Superior temporal gyrus (tissue), 1 donor: ENCODE data around the gene ANXA11.

Experiments used
- DNase-seq: peaks from one replicate; pipeline ENCODE4 v3.0.0-alpha.2; 2016; ENCODE audit errors: extremely low spot score

The ANXA11 gene

DNA sequence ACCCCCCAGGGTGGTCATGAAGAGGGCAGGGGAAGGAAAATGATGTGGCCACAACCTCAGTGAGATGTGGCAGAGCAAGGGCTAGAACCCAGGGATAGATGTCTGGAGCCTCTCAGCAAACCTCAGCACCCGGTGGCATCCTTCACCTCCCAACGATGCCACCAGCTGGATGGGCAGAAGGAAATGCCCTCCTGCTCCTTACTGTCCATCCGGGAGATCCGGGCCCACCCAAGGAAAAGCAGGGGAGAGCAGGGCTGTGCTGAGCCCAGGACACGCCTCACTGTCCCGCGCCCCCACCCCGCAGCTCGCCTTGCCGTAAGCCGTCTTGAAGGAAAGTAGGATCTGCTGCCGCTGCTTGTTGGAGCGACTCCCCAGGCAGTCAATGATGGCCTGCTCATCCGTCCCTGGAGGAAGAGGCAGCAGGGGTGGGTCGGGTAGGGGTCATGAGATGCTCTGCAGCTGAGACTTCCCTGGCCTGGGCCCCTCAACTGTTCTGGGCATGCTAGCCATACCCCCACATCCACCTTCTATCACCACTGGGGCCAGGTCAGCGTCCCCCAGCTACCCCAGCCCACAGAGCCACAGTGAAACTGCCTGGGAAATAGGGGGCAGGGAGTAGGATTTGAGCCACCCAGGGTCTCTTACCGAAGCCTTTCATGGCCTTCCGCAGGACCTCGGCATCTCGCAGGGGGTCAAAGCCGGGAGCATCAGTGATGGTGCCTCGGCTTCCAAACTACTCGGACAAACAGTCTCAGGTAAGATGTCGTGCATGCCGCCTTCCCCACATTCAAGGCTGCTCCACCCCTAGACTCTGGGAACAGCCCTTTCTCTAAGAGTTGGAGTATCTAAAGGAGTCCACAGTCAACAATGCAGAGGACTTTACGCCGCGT lies 38.5 kb downstream of the ANXA11 start:
- no peak for DNase-seq

DNA sequence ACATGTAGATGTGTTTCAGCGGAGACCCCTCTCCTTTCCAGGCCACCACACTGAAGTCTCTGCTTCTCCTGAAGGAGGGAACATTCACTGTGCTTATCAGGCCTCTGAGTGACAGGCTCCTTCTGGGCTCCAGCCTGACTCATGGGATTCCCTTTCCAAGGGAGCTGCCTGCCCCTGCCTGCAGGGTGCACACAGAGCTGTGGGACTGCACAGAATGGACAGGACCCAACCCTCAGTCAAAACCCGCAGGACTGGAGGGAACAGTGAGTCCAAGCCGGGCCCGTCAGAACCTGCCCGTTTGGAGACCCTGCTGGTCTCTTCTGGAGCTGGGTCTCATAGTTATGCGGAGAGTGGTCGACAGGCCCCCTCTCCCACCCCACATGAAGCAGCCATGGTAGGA lies 40.2 kb downstream of the ANXA11 start:
- DNase-seq: no peak

DNA sequence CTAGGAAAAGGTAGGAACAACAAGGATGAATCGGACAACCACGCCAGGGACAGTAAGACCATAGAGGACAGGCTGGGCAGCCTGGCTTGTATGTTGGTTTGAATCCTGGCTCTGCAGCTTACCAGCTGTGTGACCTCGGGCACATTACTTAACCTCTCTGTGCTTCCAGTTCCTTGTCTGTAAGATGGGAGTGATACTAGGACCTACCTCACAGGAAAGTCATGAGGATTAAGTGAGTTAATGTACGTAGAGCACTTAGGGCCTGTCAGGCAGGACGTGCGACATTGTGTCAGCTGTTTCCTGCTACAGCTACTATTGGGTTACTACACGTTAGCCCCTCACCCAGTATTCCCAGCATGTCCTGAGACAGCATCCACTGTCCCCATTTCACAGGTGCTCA lies 40.7 kb downstream of the ANXA11 start:
- DNase-seq: no peak

DNA sequence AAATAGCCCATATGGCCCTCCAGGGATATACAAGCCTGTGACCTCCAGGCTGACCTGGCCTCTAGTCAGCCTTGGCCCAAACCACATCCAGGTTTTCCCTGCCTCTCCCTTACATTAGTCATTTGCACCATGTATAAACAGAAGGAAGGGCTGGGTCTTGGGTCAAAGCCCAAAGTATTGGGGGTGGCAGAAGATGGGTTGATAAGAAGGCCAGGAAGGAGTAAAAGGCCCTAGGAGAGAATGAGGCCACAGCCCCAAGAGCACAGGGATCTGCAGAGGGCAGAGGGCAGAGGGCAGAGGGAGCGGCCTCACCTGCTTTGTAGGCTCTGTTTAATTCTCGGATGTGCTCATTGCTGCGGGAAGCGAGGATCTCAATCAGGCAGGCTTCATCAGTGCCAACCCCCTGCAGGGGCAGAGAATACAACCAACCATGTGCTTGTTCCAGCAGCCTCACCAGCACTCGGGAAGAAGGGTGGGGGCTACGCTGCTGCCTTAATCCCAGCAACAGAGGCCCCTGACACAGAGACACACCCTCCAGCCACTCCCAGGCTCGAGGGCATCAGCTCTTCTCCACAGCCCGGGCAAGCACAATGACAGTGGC lies 41.5 kb downstream of the ANXA11 start:
- no peak for DNase-seq

DNA sequence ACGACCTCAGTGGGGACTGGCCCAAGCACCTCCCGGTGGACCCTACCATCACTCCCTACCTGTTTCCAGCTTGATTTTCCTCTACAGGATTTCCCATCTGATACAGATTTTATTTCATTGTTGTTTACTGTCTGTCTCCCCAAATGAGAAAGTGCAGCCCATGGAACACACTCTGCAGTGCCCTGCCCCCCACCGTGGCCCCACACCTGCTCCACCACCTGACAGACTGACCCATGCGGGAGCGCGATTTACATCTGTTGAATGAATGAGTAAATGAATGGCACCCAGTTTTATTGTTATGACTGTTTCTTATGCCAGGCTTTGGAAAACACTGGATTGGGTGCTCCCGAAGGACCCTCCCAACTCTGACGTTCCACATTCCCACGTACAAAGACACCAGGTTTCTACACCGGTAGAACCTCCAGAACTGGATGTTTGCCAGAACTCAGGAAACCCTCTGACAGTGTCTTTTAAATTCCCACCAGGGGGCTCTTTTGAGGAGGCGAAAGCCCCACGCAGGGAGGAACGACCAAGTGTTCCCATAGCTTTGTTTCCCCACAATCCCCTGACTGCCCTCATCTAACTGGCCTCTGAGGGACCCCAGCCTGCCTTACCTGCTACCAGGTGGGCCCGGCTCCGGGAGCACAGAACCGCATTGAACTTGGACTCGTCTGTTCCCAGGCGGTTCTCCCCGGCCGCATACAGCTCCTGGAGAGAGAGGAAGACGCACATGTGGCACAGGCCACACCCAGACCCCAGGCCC lies 43.8 kb downstream of the ANXA11 start:
- no peak for DNase-seq

DNA sequence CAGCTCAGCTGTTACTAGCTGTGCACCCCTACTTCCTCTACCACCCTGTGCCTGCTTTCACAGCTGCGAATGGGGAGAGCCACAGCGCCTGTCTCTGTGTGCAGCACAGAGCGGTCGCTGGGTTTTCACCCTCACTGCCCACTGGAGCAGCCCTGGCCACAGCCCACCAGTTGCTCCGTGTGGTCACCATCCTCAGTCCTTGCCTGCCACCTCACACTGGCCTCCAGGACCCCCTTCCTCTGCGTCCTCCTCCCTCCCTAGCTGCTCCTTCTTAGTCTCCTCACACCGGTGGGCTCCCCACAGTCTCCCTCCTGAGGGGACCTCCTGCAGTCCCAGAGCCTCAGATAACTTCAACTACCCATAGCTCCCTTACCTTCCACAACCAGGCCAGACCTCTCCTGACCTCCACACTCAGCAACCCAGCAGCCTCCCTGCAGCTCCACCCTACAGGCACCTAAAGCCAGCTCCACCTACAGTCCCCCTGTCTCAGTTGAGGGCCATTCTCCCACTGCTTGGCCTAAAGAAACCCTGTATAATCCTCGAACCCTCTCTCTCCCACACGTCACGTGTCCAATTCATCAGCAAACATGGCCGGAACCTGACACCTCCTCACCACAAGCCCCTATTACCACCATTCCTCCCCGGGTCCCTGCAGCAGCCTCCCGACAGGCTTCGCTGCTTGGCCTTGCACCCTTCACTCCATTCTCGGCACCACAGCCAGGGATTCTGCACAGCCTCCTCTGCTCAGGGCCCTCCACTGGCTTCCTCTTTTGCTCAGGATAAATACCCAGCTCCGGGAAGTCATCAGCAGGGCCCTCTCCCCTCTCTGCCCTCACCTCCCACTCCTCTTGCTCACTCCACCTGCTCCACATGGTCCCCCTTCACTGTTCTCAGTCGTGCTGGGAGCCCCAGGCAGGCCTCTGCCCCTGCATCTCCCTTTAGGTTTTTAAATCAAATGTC lies 44.7 kb downstream of the ANXA11 start:
- DNase-seq: no peak

DNA sequence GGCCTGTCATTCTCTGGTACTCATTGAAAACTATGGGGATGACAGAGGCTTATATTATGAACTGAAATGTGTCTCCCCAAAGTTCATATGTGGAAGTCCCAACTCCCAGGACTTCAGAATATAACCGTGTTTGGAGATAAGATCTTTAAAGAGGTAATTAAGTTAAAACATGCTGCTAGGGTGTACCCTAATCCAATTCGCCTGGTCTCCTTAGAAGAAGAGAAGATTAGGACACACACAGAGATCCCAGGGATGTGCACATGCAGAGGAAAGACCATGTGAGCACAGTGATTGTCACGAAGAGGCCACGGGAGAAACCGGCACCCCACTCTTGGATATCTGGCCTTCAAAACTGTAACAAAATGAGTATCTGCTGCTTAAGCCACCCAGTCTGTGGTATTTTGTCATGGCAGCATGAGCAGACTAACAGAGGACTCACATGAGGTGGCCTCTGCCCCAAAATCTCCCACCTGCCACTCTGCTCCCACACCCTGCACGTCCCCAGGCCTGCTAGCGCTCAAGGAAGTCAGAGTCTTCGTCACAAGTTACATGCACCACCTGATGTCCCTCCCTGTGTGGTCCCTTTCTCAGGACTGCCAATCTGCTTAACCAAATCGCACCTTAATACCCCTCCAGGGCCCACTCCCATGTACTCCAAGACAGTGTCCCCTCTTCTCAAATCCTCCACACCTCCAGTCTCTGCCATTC lies 46.0 kb downstream of the ANXA11 start:
- DNase-seq: no peak

DNA sequence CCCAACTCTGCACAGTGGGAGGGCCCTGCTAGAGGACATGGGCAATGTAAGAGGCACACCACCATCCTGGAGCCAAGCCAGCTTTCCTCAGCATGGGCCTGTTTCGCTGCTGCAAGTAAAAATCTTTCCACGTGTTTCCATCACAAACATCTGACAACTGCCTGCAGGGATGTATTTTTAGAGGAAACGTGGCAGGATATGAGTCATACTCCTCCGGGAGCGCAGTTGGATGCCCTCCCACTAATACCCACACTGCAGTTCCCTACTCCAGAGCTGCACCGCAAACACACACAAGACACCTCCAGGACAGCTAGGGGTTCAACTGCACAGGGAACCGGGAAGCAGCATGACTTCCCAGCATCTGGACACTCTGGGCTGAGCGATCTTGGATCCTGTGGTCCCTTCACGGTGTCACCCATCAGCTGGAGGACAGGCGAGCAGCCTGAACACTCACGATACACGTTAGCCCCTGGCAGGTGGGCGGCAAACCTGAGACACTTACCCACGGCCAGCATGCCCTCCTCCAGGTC lies 46.7 kb downstream of the ANXA11 start:
- peak; percentile 76 for DNase-seq

DNA sequence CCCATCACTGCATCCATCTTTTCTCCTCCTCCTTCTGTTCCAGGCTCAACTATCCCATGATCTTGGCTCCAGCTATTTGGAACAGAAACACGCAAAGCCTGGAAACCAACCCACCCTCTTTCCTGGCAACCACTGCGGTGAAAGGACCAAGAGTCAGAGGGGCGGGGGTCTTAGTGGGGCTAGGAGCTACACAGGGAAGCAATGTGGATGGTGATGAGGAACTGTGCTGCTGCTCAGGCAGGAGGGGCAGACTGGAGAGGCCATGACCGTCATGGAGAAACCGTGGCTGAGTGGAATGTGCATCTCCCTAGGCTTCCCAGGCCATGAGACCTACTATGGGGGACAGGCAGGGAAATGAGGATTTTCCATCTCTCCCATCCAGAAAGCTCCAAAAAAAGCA lies 47.2 kb downstream of the ANXA11 start:
- DNase-seq: no peak

DNA sequence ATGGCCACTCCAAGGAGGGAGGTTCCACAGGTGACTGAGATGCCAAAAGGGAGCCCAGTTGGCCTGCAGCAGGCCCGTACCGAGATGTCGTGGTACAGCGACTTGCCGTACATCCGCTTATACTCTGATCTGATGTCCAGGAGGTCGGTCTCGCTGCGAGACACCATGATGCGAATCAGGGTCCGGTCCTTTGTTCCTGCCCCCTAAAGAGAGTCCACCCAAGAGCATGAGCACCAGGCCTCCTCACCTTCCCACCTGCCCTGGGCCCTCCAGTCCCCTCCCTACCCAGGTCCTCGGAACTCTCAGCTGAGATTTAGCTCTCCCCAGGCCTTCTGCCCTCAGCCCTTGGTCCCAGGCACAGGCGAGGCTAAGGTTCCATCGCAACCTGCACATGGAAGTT lies 47.8 kb downstream of the ANXA11 start:
- no peak for DNase-seq

DNA sequence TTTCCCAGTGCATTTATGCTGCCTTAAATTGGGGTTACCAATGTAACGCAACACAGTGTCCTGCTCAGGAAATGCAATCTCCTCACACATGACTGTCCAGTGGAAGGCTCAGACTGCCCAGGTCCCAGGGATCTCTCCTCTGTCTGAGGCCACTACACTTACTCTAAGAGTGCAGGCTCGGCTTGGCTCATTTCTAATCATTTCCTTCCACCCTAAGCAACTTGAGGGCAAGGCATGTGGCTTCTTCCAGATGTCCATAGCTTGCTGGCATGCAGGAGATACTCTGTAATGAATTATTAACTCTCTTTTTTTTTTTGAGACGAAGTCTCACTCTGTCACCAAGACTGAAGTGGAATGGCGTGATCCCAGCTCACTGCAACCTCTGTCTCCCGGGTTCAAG lies 49.1 kb downstream of the ANXA11 start:
- DNase-seq: no peak

DNA sequence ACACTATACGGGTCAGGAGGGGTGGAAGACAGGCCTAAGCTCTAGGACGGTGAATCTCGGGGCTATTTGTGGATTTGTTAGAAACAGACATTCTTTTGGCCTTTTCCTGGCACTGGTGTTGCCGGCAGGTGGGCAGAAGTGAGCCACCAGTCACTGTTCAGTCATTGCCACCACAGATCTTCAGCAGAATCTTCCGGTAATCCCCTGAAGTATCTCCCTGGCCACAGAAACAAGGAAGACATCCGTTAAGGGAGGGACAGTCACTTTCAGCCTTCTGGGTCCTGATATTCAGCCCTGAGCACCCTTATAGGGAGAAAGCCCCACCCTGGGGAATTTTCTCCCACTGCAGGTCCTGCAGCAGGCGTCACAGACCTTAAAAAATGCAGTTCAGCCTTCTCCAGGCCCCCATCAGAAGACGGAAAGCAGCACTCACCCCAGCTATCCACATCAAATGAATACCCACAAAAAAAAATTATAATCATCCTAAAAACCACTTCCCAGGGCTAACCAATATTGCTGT lies 49.6 kb downstream of the ANXA11 start:
- DNase-seq: no peak

DNA sequence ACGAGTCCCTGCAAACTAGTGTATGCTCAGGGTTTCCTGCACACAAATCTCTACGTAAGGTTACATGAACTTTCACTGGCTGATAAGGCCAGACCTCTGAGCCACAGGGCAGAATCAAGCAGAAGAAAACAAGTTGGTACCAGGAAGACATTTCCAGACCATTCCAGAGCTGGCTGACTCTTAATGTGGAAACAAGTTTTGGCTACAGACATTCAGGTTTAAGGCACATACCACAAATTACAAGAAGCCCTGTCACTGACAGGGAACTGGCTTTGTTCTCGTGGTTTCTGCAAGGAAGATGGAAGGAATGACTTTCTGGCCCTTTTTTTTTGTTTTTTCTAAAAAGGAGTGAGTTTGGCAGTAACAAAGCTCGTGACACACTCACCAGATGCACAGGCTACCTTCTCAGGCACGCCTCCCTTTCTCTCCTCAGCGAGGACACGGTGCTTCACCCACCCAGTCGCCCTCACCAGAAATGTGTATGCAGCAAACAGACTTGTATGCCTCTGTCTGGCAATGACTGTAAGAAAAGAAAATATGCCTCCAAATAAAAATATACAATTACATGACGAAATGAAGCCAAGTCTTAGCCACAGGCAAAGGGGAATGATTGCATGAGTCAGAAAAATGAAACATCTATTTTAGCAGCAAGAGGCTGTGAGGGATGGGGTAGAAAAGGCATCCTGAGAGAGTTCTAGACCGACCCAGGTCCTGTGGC lies 50.2 kb downstream of the ANXA11 start:
- peak; percentile 53 for DNase-seq

DNA sequence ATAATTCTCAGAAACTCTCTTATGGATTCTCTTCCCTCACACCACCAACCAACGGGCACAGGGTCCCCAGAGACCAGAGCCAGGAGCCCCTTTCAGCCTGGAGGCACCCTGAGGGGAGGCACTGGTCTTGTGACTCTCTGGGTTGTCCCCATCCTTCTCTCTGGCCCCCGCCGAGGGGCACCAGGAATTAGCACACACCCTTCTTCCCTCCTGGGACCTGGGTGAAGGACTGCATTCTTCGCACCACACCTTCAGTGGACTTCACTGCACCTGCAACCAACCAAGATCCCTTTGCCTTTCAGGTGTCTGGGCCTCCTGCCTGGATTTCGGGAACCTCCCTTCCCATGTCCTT lies 50.7 kb downstream of the ANXA11 start:
- DNase-seq: no peak

DNA sequence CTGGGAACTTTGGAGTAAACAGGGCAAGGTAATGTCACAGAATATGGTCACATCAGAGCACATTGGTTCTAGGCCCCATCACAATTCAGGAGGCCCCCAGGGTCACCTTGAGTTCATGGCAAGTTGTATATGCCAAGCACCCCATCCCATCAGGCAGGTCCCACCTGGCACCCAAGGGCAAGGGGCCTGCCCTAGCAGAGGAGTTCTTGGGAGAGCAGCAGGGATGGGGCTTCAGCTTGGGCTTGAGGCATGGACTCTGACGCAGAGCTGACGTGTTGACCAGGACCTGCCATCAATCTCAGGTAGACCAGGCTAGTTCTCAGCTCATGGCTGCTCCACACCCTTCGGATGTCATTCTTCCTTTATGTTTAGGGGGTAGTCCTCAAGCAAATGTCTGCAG lies 51.9 kb downstream of the ANXA11 start:
- no peak for DNase-seq

DNA sequence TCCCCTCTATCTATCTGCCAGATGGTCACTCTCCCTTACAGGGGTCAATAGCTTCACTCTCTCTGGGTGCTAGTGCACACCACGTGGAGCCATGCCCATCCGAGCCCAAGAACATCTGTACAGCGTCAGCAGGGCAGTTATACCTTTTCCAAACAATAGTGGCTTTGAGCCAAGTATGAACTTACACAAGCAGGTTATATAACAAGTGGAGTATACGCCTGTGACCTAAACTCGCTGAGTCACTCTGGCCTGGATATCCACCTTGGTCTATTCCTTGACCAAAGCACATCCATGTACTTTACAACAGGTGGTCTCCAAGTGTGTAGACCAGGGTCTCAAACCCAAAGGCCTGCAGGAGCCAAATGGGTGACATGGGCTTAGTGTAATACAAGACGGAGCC lies 52.5 kb downstream of the ANXA11 start:
- no peak for DNase-seq

DNA sequence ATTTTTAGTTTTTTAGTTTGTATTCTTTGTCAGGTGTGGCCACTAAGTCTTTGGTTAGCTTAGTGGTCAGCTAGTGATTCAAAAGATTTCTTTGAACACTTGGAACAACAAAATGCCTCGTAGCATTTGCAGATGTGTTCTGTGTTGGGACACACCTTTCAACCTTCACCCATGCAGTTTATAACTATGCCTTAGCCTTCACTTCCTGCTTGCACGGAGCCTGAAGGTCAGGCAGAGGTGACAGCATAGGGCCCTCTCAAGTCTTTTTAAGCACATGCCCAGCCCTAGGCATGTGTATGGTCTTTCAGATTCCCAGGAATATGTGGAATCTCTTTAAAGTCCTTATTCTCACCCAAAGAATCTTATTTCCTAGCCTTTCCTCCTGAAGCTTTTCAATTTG lies 55.2 kb downstream of the ANXA11 start:
- no peak for DNase-seq

DNA sequence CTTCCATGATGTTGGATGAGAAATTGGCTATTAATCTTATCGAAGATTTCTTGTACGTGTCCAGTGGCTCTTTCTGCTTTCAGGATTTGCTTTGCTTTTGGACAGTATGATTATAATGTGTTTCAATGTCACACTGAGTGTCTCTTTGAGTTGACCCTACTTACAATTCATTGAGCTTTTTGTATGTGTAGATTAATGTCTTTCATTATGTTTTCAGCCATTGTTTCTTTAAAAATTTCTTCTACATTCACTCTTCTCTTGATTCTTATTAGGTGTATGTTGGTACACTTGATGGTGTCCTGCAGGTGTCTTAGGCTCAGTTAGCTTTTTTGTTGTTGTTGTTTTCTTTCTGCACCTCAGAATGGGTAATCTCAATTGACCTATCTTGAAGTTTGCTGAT lies 56.2 kb downstream of the ANXA11 start:
- no peak for DNase-seq

DNA sequence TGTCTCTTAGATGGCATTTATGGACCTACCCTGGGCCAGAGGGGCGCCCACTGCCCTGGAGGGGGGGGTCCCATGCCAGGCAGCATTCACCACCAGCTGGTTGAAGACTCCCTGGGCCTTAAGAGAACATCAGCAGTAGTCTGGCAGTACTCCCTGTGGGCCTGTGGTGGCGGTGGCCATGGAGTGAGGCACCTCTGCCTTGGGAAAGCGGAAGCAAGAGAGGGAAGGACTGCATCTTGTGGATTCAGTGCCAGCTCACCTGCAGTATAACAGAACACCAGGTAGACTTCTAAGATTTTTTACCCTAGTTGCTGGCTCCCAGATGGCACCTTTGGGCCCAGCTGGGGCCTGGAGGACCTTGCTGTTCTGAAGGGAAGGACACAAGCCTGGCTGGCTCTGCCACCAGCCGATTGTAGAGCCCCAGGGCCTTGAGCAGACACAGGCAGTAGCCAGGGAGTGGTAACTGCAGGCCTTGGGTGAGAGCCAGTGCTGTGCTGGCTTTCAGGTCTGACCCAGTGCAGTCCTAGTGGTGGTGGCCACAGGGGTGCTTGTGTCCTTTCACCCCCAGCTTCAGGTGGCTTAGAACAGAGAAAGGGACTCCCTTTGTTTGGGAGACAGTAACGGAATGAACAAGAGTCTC lies 57.1 kb downstream of the ANXA11 start:
- DNase-seq: no peak
